Measurements from ENCODE around the gene IFNAR1. TPM values are rescaled to one million over a fixed set of nuclear protein-coding genes. Genes with fewer than 3 reads are reported as not detected.

The IFNAR1 gene
- total and polyA plus RNA-seq, 9 of the 15 experiments (the other 6 are each of a cell fraction or from before 2014, with no cell fraction given) = 8.6 to 31.8 (median 14.8) TPM

DNA sequence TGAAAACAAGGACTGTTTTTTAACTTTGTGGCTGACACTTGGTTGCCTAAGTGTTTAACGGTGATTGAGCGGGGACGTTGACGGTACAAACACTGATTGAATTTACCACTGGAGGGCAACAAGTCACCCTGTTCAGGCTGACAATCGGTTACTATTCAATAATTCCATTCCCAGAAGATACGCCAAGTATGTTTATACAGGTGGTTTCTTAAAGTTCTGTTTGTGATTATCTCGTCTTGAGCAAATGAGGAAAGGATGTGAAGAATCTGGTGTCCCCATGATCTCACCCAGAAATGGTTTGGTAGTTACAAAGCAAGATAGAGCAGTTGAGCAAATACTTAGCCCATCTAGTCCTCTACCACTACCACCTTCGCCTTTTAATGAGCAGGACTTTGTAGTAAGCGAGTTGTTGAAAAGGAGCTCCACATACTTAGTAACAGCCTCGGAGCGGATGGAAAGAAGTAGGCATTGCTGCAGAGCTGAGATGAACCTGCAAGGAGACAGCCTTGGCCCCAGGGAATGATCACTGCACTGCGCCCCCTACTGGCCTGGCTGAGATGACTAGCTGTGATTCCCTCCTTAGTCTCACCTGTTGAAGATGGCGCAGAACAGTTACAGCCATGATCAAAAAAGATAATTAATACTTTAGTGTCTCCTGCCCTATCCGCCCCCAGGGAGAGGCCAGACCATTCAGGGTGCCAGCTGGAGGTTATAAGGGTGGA, 36.3 kb downstream of the IFNAR1 start (continued):
- TF ChIP-seq REST (IDR thresholded peaks at IDR 0.05; ENCODE audit: borderline replicate concordance) = peak; percentile 62; the same call in 1 of the 2 replicates
- TF ChIP-seq REST (CRISPR knock-in tag; IDR thresholded peaks at IDR 0.05; ENCODE audit: low read depth) = no peak
- TF ChIP-seq PHB2 (IDR thresholded peaks at IDR 0.05; ENCODE audit: low read depth) = no peak
- no peak for TF ChIP-seq YBX1 (IDR thresholded peaks at IDR 0.05)
- 0 out of 2 replicates have a peak, but pooled peaks have one; percentile 28 for TF ChIP-seq ZBTB9 (CRISPR knock-in tag; IDR thresholded peaks at IDR 0.05)
- no peak for TF ChIP-seq NFYB (IDR thresholded peaks at IDR 0.05; ENCODE audit: extremely low read depth, insufficient read length)
- TF ChIP-seq POLR3A (IDR thresholded peaks at IDR 0.05; ENCODE audit: borderline replicate concordance, extremely low read depth, insufficient read depth, insufficient read length) = no peak
- TF ChIP-seq, protein P1, sequence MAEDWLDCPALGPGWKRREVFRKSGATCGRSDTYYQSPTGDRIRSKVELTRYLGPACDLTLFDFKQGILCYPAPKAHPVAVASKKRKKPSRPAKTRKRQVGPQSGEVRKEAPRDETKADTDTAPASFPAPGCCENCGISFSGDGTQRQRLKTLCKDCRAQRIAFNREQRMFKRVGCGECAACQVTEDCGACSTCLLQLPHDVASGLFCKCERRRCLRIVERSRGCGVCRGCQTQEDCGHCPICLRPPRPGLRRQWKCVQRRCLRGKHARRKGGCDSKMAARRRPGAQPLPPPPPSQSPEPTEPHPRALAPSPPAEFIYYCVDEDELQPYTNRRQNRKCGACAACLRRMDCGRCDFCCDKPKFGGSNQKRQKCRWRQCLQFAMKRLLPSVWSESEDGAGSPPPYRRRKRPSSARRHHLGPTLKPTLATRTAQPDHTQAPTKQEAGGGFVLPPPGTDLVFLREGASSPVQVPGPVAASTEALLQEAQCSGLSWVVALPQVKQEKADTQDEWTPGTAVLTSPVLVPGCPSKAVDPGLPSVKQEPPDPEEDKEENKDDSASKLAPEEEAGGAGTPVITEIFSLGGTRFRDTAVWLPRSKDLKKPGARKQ (CRISPR knock-in tag; IDR thresholded peaks at IDR 0.05) = no peak
- TF ChIP-seq ZC3H11A (IDR thresholded peaks at IDR 0.05; ENCODE audit: low read depth, low read length) = no peak
- TF ChIP-seq CBX3 (IDR thresholded peaks at IDR 0.05; ENCODE audit: borderline replicate concordance in 1 of 2, low read length in 2 of 2) = 0 out of 3 replicates have a peak, but pooled peaks of 1 of the 2 experiments have one; percentile 38
- peak; percentile 64; the same call in 1 of the 2 replicates for TF ChIP-seq ADNP (tag; IDR thresholded peaks at IDR 0.05)
- 0 out of 2 replicates have a peak, but pooled peaks have one; percentile 6 for TF ChIP-seq ATF4 (CRISPR knock-in tag; IDR thresholded peaks at IDR 0.05)
- TF ChIP-seq NR2C1 (IDR thresholded peaks at IDR 0.05) = no peak
- no peak for TF ChIP-seq NR2C1 (tag; IDR thresholded peaks at IDR 0.05)
- no peak for TF ChIP-seq RBM14 (IDR thresholded peaks at IDR 0.05; ENCODE audit: borderline replicate concordance, insufficient read depth, low read depth, low read length)
